Type B pancreatic cell (in vitro differentiated cells): Measurements from ENCODE around the gene IFNA13. TPM values are rescaled to one million over a fixed set of nuclear protein-coding genes. Genes with fewer than 3 reads are reported as not detected.
A peak's percentile ranks its signal among the peaks of the same experiment; 100 is the strongest.

ENCODE experiments used
- DNase-seq: peaks from one replicate; pipeline ENCODE4 v3.0.0; 2021; ENCODE audit warnings: mixed read lengths; ENCODE audit not compliant: unreplicated experiment; ENCODE audit errors: extremely low spot score
- H3K27ac Mint-ChIP-seq: 2 replicates; pipeline ENCODE4 v1.8.0; 2021; ENCODE audit warnings: mild to moderate bottlenecking, mixed read lengths
- H3K27me3 Mint-ChIP-seq: 2 replicates; pipeline ENCODE4 v1.8.0; 2021; ENCODE audit warnings: mixed read lengths
- H3K36me3 Mint-ChIP-seq: 2 replicates; pipeline ENCODE4 v1.8.0; 2021; ENCODE audit warnings: mixed read lengths
- H3K4me1 Mint-ChIP-seq: one replicate; pipeline ENCODE4 v1.8.0; 2021; ENCODE audit warnings: mixed read lengths; ENCODE audit not compliant: unreplicated experiment
- H3K4me3 Mint-ChIP-seq: 2 replicates; pipeline ENCODE4 v1.8.0; 2021; ENCODE audit warnings: mild to moderate bottlenecking, mixed read lengths
- H3K9me3 Mint-ChIP-seq: 2 replicates; pipeline ENCODE4 v1.8.0; 2021; ENCODE audit warnings: mixed read lengths
- CTCF ChIP-seq: fragments of 200-600 bp; sonication (generic); conservative IDR thresholded peaks from 2 replicates; pipeline ENCODE4 v1.5.0; 2021; ENCODE audit warnings: antibody characterized with exemption, mild to moderate bottlenecking
- total RNA-seq: library from RNA; stranded (reverse); gene quantifications from 2 replicates; pipeline ENCODE4 v1.2.1, GENCODE V29; 2021; ENCODE audit warnings: low replicate concordance

Gene IFNA13
- total RNA-seq, 1 donor from 2014 or later: not detected

GRCh38 chr9:21331676-21332402 lies 36.0 kb downstream of the IFNA13 start:
- no peak for TF ChIP-seq CTCF
- DNase-seq: no peak
- Mint-ChIP-seq H3K27ac (no peak overlapping the region), H3K36me3 (peaks cover 17% of the 10 kb centered on the region), H3K27me3 (no peaks in the 10 kb centered on the region), H3K4me3 (peak overlapping the region; percentile 47), H3K9me3 (no peaks in the 10 kb centered on the region), H3K4me1 (peaks cover 25% of the 10 kb centered on the region)

GRCh38 chr9:21326526-21327139 lies 41.2 kb downstream of the IFNA13 start:
- Mint-ChIP-seq H3K9me3 (no peaks in the 10 kb centered on the region), H3K27ac (no peak overlapping the region), H3K4me3 (no peak overlapping the region), H3K27me3 (no peaks in the 10 kb centered on the region), H3K36me3 (peaks cover 16% of the 10 kb centered on the region), H3K4me1 (peaks cover 10% of the 10 kb centered on the region)
- no peak for DNase-seq
- peak; percentile 83 for TF ChIP-seq CTCF

- Mint-ChIP-seq H3K4me3 (no peak overlapping the region), H3K9me3 (no peaks in the 10 kb centered on the region), H3K36me3 (peaks cover 16% of the 10 kb centered on the region), H3K27me3 (no peaks in the 10 kb centered on the region), H3K4me1 (peaks cover 3% of the 10 kb centered on the region), H3K27ac (no peak overlapping the region)
- no peak for DNase-seq
- no peak for TF ChIP-seq CTCF
Measured at GRCh38 chr9:21324047-21324446, 43.8 kb downstream of the IFNA13 start.

- Mint-ChIP-seq H3K4me1 (peaks cover 8% of the 10 kb centered on the region), H3K4me3 (no peak overlapping the region), H3K9me3 (no peaks in the 10 kb centered on the region), H3K27me3 (no peaks in the 10 kb centered on the region), H3K36me3 (peaks cover 16% of the 10 kb centered on the region), H3K27ac (no peak overlapping the region)
- DNase-seq: no peak
- TF ChIP-seq CTCF: no peak
Measured at GRCh38 chr9:21322911-21323461, 44.9 kb downstream of the IFNA13 start.

- H3K4me1 Mint-ChIP-seq: peaks cover 5% of the 10 kb centered on the region
- H3K9me3 Mint-ChIP-seq: no peaks in the 10 kb centered on the region
- peaks cover 16% of the 10 kb centered on the region for H3K27me3 Mint-ChIP-seq
- no peak for DNase-seq
- peaks cover 16% of the 10 kb centered on the region for H3K36me3 Mint-ChIP-seq
- no peak overlapping the region for H3K27ac Mint-ChIP-seq
- H3K4me3 Mint-ChIP-seq: no peak overlapping the region
- no peak for TF ChIP-seq CTCF
Measured at GRCh38 chr9:21320465-21320864, 47.4 kb downstream of the IFNA13 start.
